B cell (primary cell): ENCODE measurements around the gene TXNDC5.

ENCODE experiments used
- EZH2 ChIP-seq: IDR thresholded peaks from 2 replicates; pipeline ENCODE4 v1.6.1; 2012; ENCODE audit warnings: borderline replicate concordance, low read depth, mild to moderate bottlenecking, moderate library complexity, low read length; ENCODE audit not compliant: insufficient read depth, poor library complexity, severe bottlenecking
- TF ChIP-seq, protein P1 (sequence below): fragments of 200-600 bp; IDR thresholded peaks from one replicate; pipeline ENCODE4 v1.8.0; 2022; ENCODE audit warnings: antibody characterized with exemption, mild to moderate bottlenecking

DNA sequence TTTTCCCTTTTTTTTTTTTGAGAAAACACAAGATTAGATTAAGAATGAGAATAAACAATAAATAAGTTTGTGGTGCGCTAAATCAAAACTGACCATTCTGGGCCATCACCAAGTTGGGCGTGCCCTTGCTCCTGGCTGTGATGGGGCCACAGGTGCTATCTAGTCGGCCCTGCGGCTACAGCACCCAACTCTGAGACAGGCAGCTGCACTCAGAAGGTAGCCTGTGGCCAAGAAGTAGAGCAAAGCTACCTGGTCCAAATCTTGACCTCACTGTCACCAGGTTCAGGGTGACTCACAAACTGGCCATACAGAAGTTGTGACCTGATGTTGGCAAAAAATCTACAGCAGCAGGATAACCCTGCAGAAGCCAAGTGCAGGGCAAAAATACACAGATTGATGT is 3.4 kb downstream of the TXNDC5 start:
- TF ChIP-seq EZH2, result no peak
- TF ChIP-seq, protein P1, sequence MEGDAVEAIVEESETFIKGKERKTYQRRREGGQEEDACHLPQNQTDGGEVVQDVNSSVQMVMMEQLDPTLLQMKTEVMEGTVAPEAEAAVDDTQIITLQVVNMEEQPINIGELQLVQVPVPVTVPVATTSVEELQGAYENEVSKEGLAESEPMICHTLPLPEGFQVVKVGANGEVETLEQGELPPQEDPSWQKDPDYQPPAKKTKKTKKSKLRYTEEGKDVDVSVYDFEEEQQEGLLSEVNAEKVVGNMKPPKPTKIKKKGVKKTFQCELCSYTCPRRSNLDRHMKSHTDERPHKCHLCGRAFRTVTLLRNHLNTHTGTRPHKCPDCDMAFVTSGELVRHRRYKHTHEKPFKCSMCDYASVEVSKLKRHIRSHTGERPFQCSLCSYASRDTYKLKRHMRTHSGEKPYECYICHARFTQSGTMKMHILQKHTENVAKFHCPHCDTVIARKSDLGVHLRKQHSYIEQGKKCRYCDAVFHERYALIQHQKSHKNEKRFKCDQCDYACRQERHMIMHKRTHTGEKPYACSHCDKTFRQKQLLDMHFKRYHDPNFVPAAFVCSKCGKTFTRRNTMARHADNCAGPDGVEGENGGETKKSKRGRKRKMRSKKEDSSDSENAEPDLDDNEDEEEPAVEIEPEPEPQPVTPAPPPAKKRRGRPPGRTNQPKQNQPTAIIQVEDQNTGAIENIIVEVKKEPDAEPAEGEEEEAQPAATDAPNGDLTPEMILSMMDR, result no peak
